Measurements from ENCODE around the gene RASGRF2.

The RASGRF2 gene

GRCh38 chr5:80959768-80960442 lies at the start of gene RASGRF2:
RASGRF2 (plus strand) TSS chr5:80960363; CDS start chr5:80960739, 376 bp downstream.
- peak; percentile 58 for DNase-seq

GRCh38 chr5:80912479-80912878 lies 47.7 kb upstream of the RASGRF2 start:
- no peak for DNase-seq

GRCh38 chr5:80915716-80916115 lies 44.4 kb upstream of the RASGRF2 start:
- no peak for DNase-seq

GRCh38 chr5:80916676-80917075 lies 43.5 kb upstream of the RASGRF2 start:
- DNase-seq: no peak

GRCh38 chr5:80917631-80918030 lies 42.5 kb upstream of the RASGRF2 start:
- no peak for DNase-seq

- DNase-seq: no peak
These were observed 40.4 kb upstream of the RASGRF2 start for GRCh38 chr5:80919678-80920196.

GRCh38 chr5:80920333-80920732 lies 39.8 kb upstream of the RASGRF2 start:
- DNase-seq: no peak

GRCh38 chr5:80921026-80921425 lies 39.1 kb upstream of the RASGRF2 start:
- DNase-seq: no peak

GRCh38 chr5:80925931-80926330 lies 34.2 kb upstream of the RASGRF2 start:
- DNase-seq: no peak

GRCh38 chr5:80926536-80926935 lies 33.6 kb upstream of the RASGRF2 start:
- no peak for DNase-seq

GRCh38 chr5:80926979-80927656 lies 33.0 kb upstream of the RASGRF2 start:
- DNase-seq: no peak

- DNase-seq: no peak
These were observed 32.1 kb upstream of the RASGRF2 start for GRCh38 chr5:80928073-80928472.

- DNase-seq: no peak
These were observed 29.2 kb upstream of the RASGRF2 start for GRCh38 chr5:80930940-80931339.

GRCh38 chr5:80931411-80931810 lies 28.8 kb upstream of the RASGRF2 start:
- DNase-seq: no peak

GRCh38 chr5:80933036-80933435 lies 27.1 kb upstream of the RASGRF2 start:
- no peak for DNase-seq

- no peak for DNase-seq
These were observed 25.4 kb upstream of the RASGRF2 start for GRCh38 chr5:80934751-80935150.

- DNase-seq: peak; percentile 6
These were observed 24.3 kb upstream of the RASGRF2 start for GRCh38 chr5:80935811-80936385.

- no peak for DNase-seq
These were observed 23.3 kb upstream of the RASGRF2 start for GRCh38 chr5:80936881-80937280.

- DNase-seq: no peak
These were observed 22.4 kb upstream of the RASGRF2 start for GRCh38 chr5:80937584-80938356.

GRCh38 chr5:80941496-80941895 lies 18.7 kb upstream of the RASGRF2 start:
- no peak for DNase-seq

GRCh38 chr5:80951366-80951765 lies 8.8 kb upstream of the RASGRF2 start:
- no peak for DNase-seq

- no peak for DNase-seq
These were observed 6.6 kb upstream of the RASGRF2 start for GRCh38 chr5:80953587-80953986.

GRCh38 chr5:80955082-80955590 lies 5.0 kb upstream of the RASGRF2 start:
- no peak for DNase-seq
